Psoas muscle (tissue), 8 donors: ENCODE measurements around the gene CDKL2. TPM values are rescaled to one million over a fixed set of nuclear protein-coding genes. Genes with fewer than 3 reads are reported as not detected.

Experiments used
- ATAC-seq, 4 donors: fragments of 200-7000 bp; cut with Tn5 transposase; one replicate each; pipeline ENCODE4 v1.9.1; 2020; ENCODE audit warnings: moderate library complexity in 3 of 4, mild to moderate bottlenecking in 2 of 4
- DNase-seq, 2 donors: peaks; one replicate each; pipeline ENCODE4 v3.0.0-alpha.2; 2020
- H3K27ac ChIP-seq: fragments of 200-600 bp; one replicate; pipeline ENCODE4 v1.8.0; 2022
- H3K27me3 ChIP-seq, 3 donors: fragments of 200-600 bp in 1 of 3; one replicate each; pipeline versions ENCODE4 v1.6.1 to v1.8.0; 2013 to 2022; ENCODE audit warnings: low read length in 2 of 3, mild to moderate bottlenecking in 2 of 3, moderate library complexity in 1 of 3; ENCODE audit not compliant: insufficient read depth in 3 of 3
- H3K36me3 ChIP-seq, 2 donors: fragments of 200-600 bp in 1 of 2; one replicate each; pipeline versions ENCODE4 v1.6.1 to v1.8.0; 2013 to 2022; ENCODE audit warnings: low read depth in 1 of 2, mild to moderate bottlenecking in 1 of 2, moderate library complexity in 1 of 2; ENCODE audit not compliant: insufficient read depth in 1 of 2
- H3K4me1 ChIP-seq: fragments of 200-600 bp; one replicate; pipeline ENCODE4 v1.8.0; 2022
- H3K4me3 ChIP-seq: fragments of 200-600 bp; one replicate; pipeline ENCODE4 v1.8.0; 2022; ENCODE audit warnings: mild to moderate bottlenecking
- H3K9me3 ChIP-seq: fragments of 200-600 bp; one replicate; pipeline ENCODE4 v1.8.0; 2022
- WGBS, 3 donors: extraction: QIAGEN DNeasy Blood & Tissue Kit; methylation state at CpG; one replicate each; pipeline versions ENCODE4 v1.1.6 to v1.1.7; 2013; 5-methylcytosine and 5-hydroxymethylcytosine counted together
- intact Hi-C, 2 donors: fragments of 100-400 bp; cut with DNase I; formaldehyde crosslinking; loops; one replicate each; pipeline versions ENCODE4 v1.11.0 to v1.14.2; 2022
- polyA plus RNA-seq, 3 donors: library from polyadenylated mRNA; stranded (reverse); fragments of 200-250 nt; gene quantifications; one replicate each; pipeline ENCODE4 v1.2.3, GENCODE V29; 2013
- total RNA-seq, 4 donors: library from RNA; stranded (reverse); fragmentation: NEBNext Ultra II Directional in 2 of 4; extraction: Animal tissue kit (Norgen Biotek cat#: 25700) in 2 of 4; gene quantifications; one replicate each; pipeline versions ENCODE4 v1.2.1 to v1.2.4, GENCODE V29; 2021 to 2023
- TF ChIP-seq, protein P1 (sequence below): fragments of 200-600 bp; IDR thresholded peaks from one replicate; pipeline ENCODE4 v1.8.0; 2022; ENCODE audit warnings: antibody characterized with exemption
- donor health status: healthy with polysubstance abuse.
- donor health status: DM: no; HTN: no; CAD: no; lungs with moderate emphysema.
- donor health status: Bipolar disorder and iron deficiency.
- donor health status: healthy.
- donor health status: DM: yes; HTN: yes; CAD: no.
- donor health status: DM: no; HTN: no; CAD: no.
- donor health status: DM: no; HTN: no; CAD: no.
- donor health status: DM: yes; HTN: yes; CAD: no.

The CDKL2 gene
- total and polyA plus RNA-seq, 7 donors: 0.30 to 0.40 TPM; not detected in 5

DNA sequence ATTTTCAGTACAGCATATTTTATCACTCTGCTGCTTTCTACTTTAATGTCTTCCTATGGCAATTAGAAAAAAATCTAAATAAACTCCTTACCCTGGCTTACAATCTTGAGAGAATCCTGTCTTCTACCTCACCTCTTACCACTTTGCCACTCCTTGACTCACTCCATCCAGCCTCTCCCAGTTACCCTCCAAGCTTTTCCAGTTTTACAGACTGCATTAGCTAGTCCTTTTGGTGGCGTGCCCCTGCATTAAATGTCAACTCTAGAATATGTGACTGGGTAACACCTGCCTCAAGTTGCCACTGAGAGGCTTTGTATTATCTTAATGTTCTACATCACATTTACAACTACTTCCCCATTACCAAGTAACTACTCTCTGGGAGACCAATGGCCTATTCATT lies 7.5 kb upstream of the CDKL2 start:
- intact Hi-C loops: no loop called here
- peaks cover 0 to 11% of the 10 kb centered on the region in 2 donors for H3K36me3 ChIP-seq
- H3K27me3 ChIP-seq: no peaks in the 10 kb centered on the region
- H3K27ac ChIP-seq: no peak overlapping the region
- H3K9me3 ChIP-seq: no peaks in the 10 kb centered on the region
- no peaks in the 10 kb centered on the region for H3K4me1 ChIP-seq
- WGBS, 3 donors: 88 to 100% (median 94%) methylated on average over 1 of the region's 1 CpG
- ATAC-seq: peak in 2 of 4 donors; percentile 23
- TF ChIP-seq, protein P1, sequence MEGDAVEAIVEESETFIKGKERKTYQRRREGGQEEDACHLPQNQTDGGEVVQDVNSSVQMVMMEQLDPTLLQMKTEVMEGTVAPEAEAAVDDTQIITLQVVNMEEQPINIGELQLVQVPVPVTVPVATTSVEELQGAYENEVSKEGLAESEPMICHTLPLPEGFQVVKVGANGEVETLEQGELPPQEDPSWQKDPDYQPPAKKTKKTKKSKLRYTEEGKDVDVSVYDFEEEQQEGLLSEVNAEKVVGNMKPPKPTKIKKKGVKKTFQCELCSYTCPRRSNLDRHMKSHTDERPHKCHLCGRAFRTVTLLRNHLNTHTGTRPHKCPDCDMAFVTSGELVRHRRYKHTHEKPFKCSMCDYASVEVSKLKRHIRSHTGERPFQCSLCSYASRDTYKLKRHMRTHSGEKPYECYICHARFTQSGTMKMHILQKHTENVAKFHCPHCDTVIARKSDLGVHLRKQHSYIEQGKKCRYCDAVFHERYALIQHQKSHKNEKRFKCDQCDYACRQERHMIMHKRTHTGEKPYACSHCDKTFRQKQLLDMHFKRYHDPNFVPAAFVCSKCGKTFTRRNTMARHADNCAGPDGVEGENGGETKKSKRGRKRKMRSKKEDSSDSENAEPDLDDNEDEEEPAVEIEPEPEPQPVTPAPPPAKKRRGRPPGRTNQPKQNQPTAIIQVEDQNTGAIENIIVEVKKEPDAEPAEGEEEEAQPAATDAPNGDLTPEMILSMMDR: no peak
- no peak for DNase-seq
- H3K4me3 ChIP-seq: no peak overlapping the region

DNA sequence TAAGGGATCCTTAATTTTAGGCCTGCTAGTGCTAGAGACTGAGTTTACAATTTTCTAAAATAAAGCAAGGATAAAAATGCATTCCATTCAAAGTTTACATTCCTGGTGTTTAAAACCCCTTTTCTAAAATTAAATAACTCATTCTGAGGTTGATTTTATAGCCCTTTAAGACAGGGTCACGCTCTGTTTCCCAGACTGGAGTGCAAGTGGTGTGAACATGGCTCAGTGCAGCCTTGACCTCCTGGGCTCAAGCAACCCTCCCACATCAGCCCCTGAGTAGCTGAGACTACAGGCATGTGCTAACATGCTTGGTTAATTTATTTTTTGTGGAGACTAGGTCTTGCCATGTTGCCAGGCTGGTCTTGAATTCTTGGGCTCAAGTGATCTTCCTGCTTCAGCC lies 6.8 kb upstream of the CDKL2 start:
- TF ChIP-seq, protein P1: no peak
- Histone ChIP-seq H3K27ac (no peak overlapping the region), H3K4me1 (no peaks in the 10 kb centered on the region), H3K27me3 (no peaks in the 10 kb centered on the region), H3K36me3 (peaks cover 0 to 7% of the 10 kb centered on the region in 2 donors), H3K4me3 (no peak overlapping the region), H3K9me3 (no peaks in the 10 kb centered on the region)
- intact Hi-C loops: no loop called here
- DNase-seq: no peak
- no peak for ATAC-seq
- WGBS, 3 donors: 79 to 88% (median 82%) methylated on average over 1 of the region's 1 CpG

DNA sequence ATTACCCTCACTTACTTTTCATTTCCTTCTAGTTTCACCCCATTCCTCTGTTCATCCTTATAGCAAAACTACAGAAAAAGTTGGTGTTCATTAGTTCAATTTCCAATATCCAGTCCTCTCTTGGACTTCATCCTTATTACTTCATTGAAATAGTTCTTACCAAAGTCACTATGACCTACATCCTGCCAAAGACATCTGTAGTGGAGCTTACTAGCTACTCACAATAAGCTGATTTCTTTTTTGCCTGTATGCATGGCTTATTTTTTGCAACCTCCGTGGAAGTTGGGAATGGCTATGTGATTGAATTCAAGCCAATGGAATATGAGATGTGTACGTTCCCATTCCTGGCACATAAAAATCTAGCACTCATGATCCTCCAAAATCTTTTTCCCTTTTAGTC lies 4.6 kb upstream of the CDKL2 start:
- ATAC-seq: no peak
- intact Hi-C loops: no loop called here

DNA sequence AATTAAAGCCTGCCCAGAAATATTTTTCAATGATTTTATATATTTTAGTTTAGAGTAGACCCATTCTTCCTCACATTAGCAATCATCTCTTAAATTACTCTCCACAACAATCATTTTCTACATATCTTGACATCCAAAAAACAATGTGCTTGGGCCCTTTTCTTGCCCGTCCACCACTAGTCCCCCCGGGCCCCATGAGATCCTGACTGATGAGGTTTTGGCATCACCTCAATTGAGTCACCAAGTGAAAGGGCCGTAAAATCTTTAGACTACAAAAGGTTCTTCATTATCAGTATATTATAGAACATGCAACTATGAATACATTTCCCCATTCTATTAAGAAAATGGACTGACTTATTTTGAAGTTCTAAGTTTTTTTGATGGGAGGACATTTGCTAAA lies 4.0 kb upstream of the CDKL2 start:
- DNase-seq (no peak), ATAC-seq (no peak)
- Histone ChIP-seq H3K27ac (no peak overlapping the region), H3K9me3 (no peaks in the 10 kb centered on the region), H3K4me1 (peaks cover 3% of the 10 kb centered on the region), H3K36me3 (no peaks in the 10 kb centered on the region), H3K27me3 (no peaks in the 10 kb centered on the region), H3K4me3 (no peak overlapping the region)
- WGBS, 3 donors: 72 to 81% (median 79%) methylated on average over 3 of the region's 3 CpGs
- TF ChIP-seq, protein P1: no peak
- intact Hi-C loops: no loop called here

More for the DNA sequence above, 4.6 kb upstream of the CDKL2 start:
- Histone ChIP-seq H3K27me3 (no peaks in the 10 kb centered on the region), H3K36me3 (no peaks in the 10 kb centered on the region), H3K27ac (no peak overlapping the region), H3K9me3 (no peaks in the 10 kb centered on the region), H3K4me3 (no peak overlapping the region), H3K4me1 (peaks cover 1% of the 10 kb centered on the region)
- TF ChIP-seq, protein P1: no peak
- no peak for DNase-seq
- 21 to 30% (median 25%) methylated on average over 2 of the region's 2 CpGs for WGBS, 3 donors

DNA sequence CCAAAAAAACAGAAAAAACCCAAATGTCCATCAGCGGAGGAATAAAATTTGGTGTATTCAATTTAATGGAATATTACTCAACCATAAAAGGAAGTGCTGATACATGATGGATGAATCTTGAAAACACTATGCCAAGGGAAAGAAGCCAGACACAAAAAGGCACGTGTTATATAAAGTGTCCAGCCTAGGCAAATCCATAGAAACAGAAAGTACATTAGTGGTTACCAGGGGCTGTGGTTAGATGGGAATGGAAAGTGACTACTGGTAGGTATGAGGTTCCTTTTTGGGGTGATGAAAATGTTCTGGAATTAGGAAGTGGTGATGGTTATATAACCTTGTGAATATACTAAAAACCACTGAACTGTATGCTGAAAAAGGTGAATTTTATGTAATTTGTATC lies 3.5 kb upstream of the CDKL2 start:
- TF ChIP-seq, protein P1: no peak
- DNase-seq: no peak
- Histone ChIP-seq H3K4me3 (no peak overlapping the region), H3K27ac (no peak overlapping the region), H3K27me3 (no peaks in the 10 kb centered on the region), H3K4me1 (peaks cover 3% of the 10 kb centered on the region), H3K36me3 (no peaks in the 10 kb centered on the region), H3K9me3 (no peaks in the 10 kb centered on the region)
- intact Hi-C loops: no loop called here
- 69 to 82% (median 71%) methylated on average over 2 of the region's 2 CpGs for WGBS, 3 donors
- no peak for ATAC-seq
